RWPE1 (cell line): ENCODE measurements around the gene ZNF527.
"Not testable (repeated sequence)": the region's sequence is repeated elsewhere in the genome, so short reads cannot be mapped to it uniquely, and the experiment has no call there.

ENCODE experiments used
- CTCF ChIA-PET: fragments of 350-600 bp; sonication (Branson Sonifier 250); formaldehyde crosslinking; extraction: SDS; loops from one replicate; lab custom pipeline; 2021; lab: Yijun Ruan, JAX
- POLR2A ChIA-PET: fragments of 400-600 bp; formaldehyde crosslinking; extraction: SDS; loops from one replicate; lab custom pipeline; 2020; ENCODE audit warnings: antibody characterized with exemption; ENCODE audit not compliant: low non-redundant PET; lab: Yijun Ruan, JAX
- DNase-seq: peaks from one replicate; pipeline ENCODE4 v3.0.0; 2012; ENCODE audit warnings: low spot score
- H3K27ac ChIP-seq: fragments of 450-650 bp; 2 replicates; pipeline ENCODE4 v1.5.1; 2017
- TF ChIP-seq, protein P1 (sequence below): fragments of 450-650 bp; conservative IDR thresholded peaks from 2 replicates; pipeline ENCODE4 v1.5.1; 2017; ENCODE audit warnings: low read depth, mild to moderate bottlenecking

Gene ZNF527

DNA sequence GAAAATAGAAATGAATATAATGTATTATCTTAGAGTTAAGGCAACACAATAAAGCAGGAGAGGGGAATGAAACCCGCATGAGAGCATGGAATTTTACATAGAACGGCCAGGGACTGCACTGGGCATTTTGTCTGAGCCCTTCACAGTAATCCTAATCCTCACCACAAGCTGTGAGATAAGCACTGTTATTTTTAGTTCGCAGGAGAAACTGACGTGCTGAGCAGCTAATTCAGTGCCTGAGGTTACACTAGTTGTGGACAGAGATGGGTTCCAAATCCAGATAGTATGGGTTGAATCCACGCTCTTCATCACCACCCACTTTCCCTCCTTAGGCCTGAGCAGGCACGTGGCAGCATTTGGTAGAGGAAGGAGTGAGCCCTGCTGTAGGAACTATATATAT lies 24.8 kb upstream of the ZNF527 start:
- no peak overlapping the region for H3K27ac ChIP-seq
- ChIA-PET CTCF (no interaction called here), POLR2A (no interaction called here)
- DNase-seq: no peak
- TF ChIP-seq, protein P1, sequence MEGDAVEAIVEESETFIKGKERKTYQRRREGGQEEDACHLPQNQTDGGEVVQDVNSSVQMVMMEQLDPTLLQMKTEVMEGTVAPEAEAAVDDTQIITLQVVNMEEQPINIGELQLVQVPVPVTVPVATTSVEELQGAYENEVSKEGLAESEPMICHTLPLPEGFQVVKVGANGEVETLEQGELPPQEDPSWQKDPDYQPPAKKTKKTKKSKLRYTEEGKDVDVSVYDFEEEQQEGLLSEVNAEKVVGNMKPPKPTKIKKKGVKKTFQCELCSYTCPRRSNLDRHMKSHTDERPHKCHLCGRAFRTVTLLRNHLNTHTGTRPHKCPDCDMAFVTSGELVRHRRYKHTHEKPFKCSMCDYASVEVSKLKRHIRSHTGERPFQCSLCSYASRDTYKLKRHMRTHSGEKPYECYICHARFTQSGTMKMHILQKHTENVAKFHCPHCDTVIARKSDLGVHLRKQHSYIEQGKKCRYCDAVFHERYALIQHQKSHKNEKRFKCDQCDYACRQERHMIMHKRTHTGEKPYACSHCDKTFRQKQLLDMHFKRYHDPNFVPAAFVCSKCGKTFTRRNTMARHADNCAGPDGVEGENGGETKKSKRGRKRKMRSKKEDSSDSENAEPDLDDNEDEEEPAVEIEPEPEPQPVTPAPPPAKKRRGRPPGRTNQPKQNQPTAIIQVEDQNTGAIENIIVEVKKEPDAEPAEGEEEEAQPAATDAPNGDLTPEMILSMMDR: no peak

DNA sequence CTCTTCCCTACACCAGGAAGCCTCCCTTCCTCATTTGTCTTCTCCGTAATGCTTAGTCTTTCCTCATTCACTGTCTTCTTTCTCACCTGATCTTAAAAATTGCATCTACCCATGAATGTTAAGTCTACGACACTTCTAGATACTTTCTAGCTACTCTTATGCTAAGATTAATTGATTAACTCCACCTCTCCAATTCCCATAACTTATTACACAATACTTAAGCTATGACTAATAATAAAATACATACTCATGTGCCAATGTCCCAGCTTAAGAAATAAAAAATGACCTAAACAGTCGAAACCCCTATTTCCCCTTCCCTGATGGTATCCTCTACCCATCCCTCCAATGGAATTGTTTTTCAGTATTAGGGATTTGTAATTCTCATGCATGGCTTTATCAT lies 22.8 kb upstream of the ZNF527 start:
- no peak overlapping the region for H3K27ac ChIP-seq
- POLR2A ChIA-PET: interaction anchor here (0.8 kb wide), 1 partner anchor 22 kb away, joined by 4 read pairs; no protein-coding TSS in a partner anchor
- TF ChIP-seq, protein P1: no peak
- CTCF ChIA-PET: interaction anchor here (0.5 to 0.6 kb wide), 2 partner anchors 194 to 310 kb away, joined by 3 to 6 read pairs; no protein-coding TSS in a partner anchor
- no peak for DNase-seq

DNA sequence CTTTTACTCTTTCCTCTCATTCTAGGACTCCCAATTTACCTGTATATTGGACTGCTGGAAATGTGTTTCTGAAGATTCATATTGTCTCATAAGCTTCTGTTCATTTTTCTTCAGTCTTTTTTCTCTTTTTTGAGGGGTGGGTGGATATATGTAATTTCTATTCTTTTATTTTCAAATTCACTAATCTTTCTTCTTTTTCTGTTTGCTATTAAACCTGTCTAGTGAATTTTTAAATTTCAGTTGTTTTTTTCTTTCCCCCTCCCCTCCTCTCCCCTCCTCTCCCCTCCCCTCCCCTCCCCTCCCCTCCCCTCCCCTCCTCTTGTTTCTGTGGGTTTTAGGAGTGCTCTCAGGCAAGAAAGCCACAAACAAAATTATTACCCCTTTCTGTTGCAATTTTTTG lies 16.9 kb upstream of the ZNF527 start:
- ChIA-PET CTCF (no interaction called here), POLR2A (no interaction called here)
- TF ChIP-seq, protein P1: no peak
- no peak for DNase-seq
- H3K27ac ChIP-seq: no peak overlapping the region

- ChIA-PET POLR2A (no interaction called here), CTCF (no interaction called here)
- no peak overlapping the region for H3K27ac ChIP-seq
- no peak for DNase-seq
- TF ChIP-seq, protein P1: no peak
Measured at GRCh38 chr19:37355901-37356300, 15.0 kb upstream of the ZNF527 start.

- H3K27ac ChIP-seq: no peak overlapping the region
- DNase-seq: no peak
- CTCF ChIA-PET: no interaction called here
- POLR2A ChIA-PET: no interaction called here
- TF ChIP-seq, protein P1: no peak
Measured at GRCh38 chr19:37361994-37362393, 8.9 kb upstream of the ZNF527 start.

GRCh38 chr19:37362733-37363132 lies 8.2 kb upstream of the ZNF527 start:
- no peak for DNase-seq
- H3K27ac ChIP-seq: no peak overlapping the region
- ChIA-PET CTCF (no interaction called here), POLR2A (no interaction called here)
- TF ChIP-seq, protein P1: no peak

- not testable (repeated sequence) for DNase-seq
- POLR2A ChIA-PET: interaction anchor here (0.5 to 1.0 kb wide), 3 partner anchors 17 to 714 kb away, joined by 3 to 11 read pairs (median 4); no protein-coding TSS in a partner anchor
Measured at GRCh38 chr19:37370386-37370879, 466 bp upstream of the ZNF527 start.

More at GRCh38 chr19:37370386-37370879, 466 bp upstream of the ZNF527 start:
- CTCF ChIA-PET: interaction anchor here (0.6 kb wide), 2 partner anchors 59 to 365 kb away, joined by 3 read pairs; no protein-coding TSS in a partner anchor
- H3K27ac ChIP-seq: peak overlapping the region; percentile 87
